ENCODE data around the gene TFDP1.

GRCh38 chr13:113589251-113589960 lies 4.9 kb downstream of the TFDP1 start:
- TF ChIP-seq EP300 (IDR thresholded peaks at IDR 0.05; ENCODE audit: borderline replicate concordance), result no peak
- TF ChIP-seq, protein P1, sequence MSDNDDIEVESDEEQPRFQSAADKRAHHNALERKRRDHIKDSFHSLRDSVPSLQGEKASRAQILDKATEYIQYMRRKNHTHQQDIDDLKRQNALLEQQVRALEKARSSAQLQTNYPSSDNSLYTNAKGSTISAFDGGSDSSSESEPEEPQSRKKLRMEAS (IDR thresholded peaks at IDR 0.05), result no peak
- no peak for TF ChIP-seq TAF1 (IDR thresholded peaks at IDR 0.05; ENCODE audit: low read depth)
- no peak for TF ChIP-seq EGR1 (IDR thresholded peaks at IDR 0.05)
- no peak for TF ChIP-seq FOXM1 (IDR thresholded peaks at IDR 0.05; ENCODE audit: borderline replicate concordance, low read depth)
- TF ChIP-seq, protein P2, sequence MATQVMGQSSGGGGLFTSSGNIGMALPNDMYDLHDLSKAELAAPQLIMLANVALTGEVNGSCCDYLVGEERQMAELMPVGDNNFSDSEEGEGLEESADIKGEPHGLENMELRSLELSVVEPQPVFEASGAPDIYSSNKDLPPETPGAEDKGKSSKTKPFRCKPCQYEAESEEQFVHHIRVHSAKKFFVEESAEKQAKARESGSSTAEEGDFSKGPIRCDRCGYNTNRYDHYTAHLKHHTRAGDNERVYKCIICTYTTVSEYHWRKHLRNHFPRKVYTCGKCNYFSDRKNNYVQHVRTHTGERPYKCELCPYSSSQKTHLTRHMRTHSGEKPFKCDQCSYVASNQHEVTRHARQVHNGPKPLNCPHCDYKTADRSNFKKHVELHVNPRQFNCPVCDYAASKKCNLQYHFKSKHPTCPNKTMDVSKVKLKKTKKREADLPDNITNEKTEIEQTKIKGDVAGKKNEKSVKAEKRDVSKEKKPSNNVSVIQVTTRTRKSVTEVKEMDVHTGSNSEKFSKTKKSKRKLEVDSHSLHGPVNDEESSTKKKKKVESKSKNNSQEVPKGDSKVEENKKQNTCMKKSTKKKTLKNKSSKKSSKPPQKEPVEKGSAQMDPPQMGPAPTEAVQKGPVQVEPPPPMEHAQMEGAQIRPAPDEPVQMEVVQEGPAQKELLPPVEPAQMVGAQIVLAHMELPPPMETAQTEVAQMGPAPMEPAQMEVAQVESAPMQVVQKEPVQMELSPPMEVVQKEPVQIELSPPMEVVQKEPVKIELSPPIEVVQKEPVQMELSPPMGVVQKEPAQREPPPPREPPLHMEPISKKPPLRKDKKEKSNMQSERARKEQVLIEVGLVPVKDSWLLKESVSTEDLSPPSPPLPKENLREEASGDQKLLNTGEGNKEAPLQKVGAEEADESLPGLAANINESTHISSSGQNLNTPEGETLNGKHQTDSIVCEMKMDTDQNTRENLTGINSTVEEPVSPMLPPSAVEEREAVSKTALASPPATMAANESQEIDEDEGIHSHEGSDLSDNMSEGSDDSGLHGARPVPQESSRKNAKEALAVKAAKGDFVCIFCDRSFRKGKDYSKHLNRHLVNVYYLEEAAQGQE (IDR thresholded peaks at IDR 0.05; ENCODE audit: low read depth), result no peak
- no peak for TF ChIP-seq NFIC (IDR thresholded peaks at IDR 0.05)
- TF ChIP-seq TCF12 (IDR thresholded peaks at IDR 0.05; ENCODE audit: low read depth), result no peak
- TF ChIP-seq RAD21 (IDR thresholded peaks at IDR 0.05; ENCODE audit: low read depth), result no peak
- no peak for TF ChIP-seq CEBPB (IDR thresholded peaks at IDR 0.05)
